SU-DHL-6 (cell line): ENCODE data around the gene PRKAR2A.

Source experiments
- H2AFZ ChIP-seq: fragments of 200-600 bp; sonication (generic); 2 replicates; pipeline ENCODE4 v1.6.1; 2014; ENCODE audit warnings: low read depth, mild to moderate bottlenecking, moderate library complexity, mixed read lengths, antibody characterized with exemption, low read length; ENCODE audit not compliant: severe bottlenecking
- H3F3A ChIP-seq: fragments of 200-600 bp; shearing (Covaris generic); 2 replicates; pipeline ENCODE4 v1.6.0; 2016; ENCODE audit warnings: antibody characterized with exemption, mild to moderate bottlenecking; ENCODE audit not compliant: insufficient read depth
- H3K27ac ChIP-seq: fragments of 200-600 bp; sonication (generic); 2 replicates; pipeline ENCODE4 v1.5.1; 2016; ENCODE audit warnings: low read depth, mild to moderate bottlenecking, low read length, moderate library complexity, mixed read lengths
- H3K27me3 ChIP-seq: fragments of 200-600 bp; sonication (generic), shearing (Covaris generic); 2 replicates; pipeline ENCODE4 v1.6.0; 2014; ENCODE audit warnings: mild to moderate bottlenecking, low read length
- H3K36me3 ChIP-seq: fragments of 200-600 bp; sonication (generic); 2 replicates; pipeline ENCODE4 v1.6.1; 2014; ENCODE audit warnings: mild to moderate bottlenecking, low read length, mixed read lengths
- H3K4me2 ChIP-seq: fragments of 300-600, 200-600 bp; shearing (Covaris generic), sonication (generic); 2 replicates; pipeline ENCODE4 v1.6.0; 2014; ENCODE audit warnings: low read length, low read depth, mild to moderate bottlenecking; ENCODE audit not compliant: poor library complexity, severe bottlenecking
- H3K4me3 ChIP-seq: fragments of 200-600 bp; sonication (generic); 2 replicates; pipeline ENCODE4 v1.5.1; 2014; ENCODE audit warnings: antibody characterized with exemption, low read length, mild to moderate bottlenecking, mixed read lengths; ENCODE audit not compliant: insufficient read depth, poor library complexity, severe bottlenecking
- H3K79me2 ChIP-seq: fragments of 200-600 bp; sonication (generic); 2 replicates; pipeline ENCODE4 v1.6.1; 2014; ENCODE audit warnings: mild to moderate bottlenecking, low read length, moderate library complexity; ENCODE audit not compliant: insufficient read depth
- H3K9ac ChIP-seq: fragments of 200-600 bp; sonication (generic); 2 replicates; pipeline ENCODE4 v1.7.0; 2014; ENCODE audit warnings: mild to moderate bottlenecking, low read length
- H3K9me2 ChIP-seq: fragments of 200-600 bp; sonication (generic); replicated peaks from 2 replicates; pipeline ENCODE4 v1.6.1; 2014; ENCODE audit warnings: low read length; ENCODE audit not compliant: insufficient read depth
- H3K9me3 ChIP-seq: fragments of 200-600 bp; sonication (generic); 2 replicates; pipeline ENCODE4 v1.6.1; 2014; ENCODE audit warnings: low read length, mixed read lengths; ENCODE audit not compliant: insufficient read depth
- H4K20me1 ChIP-seq: fragments of 200-600 bp; sonication (generic); 2 replicates; pipeline ENCODE4 v1.6.1; 2014; ENCODE audit warnings: low read depth, mild to moderate bottlenecking, antibody characterized with exemption, low read length, moderate library complexity, mixed read lengths
- EZH2phosphoT487 ChIP-seq: fragments of 200-600 bp; sonication (generic), shearing (Covaris generic); conservative IDR thresholded peaks from 2 replicates; pipeline ENCODE4 v1.6.1; 2018; ENCODE audit warnings: mild to moderate bottlenecking, antibody characterized with exemption, low read length, moderate library complexity, mixed read lengths
- TF ChIP-seq, protein P1 (sequence below): fragments of 200-600 bp; sonication (generic); IDR thresholded peaks from one replicate; pipeline ENCODE4 v1.5.1; 2017; ENCODE audit warnings: antibody characterized with exemption, mild to moderate bottlenecking, low read length, moderate library complexity; ENCODE audit not compliant: insufficient read depth, poor library complexity, severe bottlenecking

Gene PRKAR2A

DNA sequence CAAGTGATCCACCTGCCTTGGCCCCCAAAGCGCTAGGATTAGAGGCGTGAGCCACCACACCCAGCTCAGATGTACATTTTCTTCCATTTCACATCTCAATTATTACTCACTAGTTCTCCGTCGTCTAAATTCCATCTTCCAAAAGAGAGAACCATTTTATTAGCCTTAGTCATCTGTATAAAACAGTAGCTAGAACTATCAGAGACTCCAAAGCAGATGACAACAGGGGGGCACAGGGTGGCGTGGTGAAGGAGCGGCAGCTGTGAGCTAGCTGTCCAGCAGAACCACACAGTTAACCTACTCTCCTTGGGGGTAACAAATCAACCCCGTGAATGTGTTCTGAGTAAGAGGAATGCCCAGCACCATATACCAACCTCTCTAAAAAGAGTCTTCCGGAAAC is 43.9 kb upstream of the PRKAR2A start:
- no peak overlapping the region for H3K9ac ChIP-seq
- no peaks in the 10 kb centered on the region for H3K27me3 ChIP-seq
- H3K36me3 ChIP-seq: no peaks in the 10 kb centered on the region
- no peaks in the 10 kb centered on the region for H3K9me3 ChIP-seq
- H3F3A ChIP-seq: 0 out of 2 replicates have a peak, but pooled peaks cover 3% of the 10 kb centered on the region
- no peaks in the 10 kb centered on the region for H3K9me2 ChIP-seq
- H3K4me3 ChIP-seq: no peak overlapping the region
- no peaks in the 10 kb centered on the region; the same call in 1 of the 2 replicates for H3K79me2 ChIP-seq
- H2AFZ ChIP-seq: no peak overlapping the region
- TF ChIP-seq EZH2phosphoT487: no peak
- TF ChIP-seq, protein P1, sequence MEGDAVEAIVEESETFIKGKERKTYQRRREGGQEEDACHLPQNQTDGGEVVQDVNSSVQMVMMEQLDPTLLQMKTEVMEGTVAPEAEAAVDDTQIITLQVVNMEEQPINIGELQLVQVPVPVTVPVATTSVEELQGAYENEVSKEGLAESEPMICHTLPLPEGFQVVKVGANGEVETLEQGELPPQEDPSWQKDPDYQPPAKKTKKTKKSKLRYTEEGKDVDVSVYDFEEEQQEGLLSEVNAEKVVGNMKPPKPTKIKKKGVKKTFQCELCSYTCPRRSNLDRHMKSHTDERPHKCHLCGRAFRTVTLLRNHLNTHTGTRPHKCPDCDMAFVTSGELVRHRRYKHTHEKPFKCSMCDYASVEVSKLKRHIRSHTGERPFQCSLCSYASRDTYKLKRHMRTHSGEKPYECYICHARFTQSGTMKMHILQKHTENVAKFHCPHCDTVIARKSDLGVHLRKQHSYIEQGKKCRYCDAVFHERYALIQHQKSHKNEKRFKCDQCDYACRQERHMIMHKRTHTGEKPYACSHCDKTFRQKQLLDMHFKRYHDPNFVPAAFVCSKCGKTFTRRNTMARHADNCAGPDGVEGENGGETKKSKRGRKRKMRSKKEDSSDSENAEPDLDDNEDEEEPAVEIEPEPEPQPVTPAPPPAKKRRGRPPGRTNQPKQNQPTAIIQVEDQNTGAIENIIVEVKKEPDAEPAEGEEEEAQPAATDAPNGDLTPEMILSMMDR: no peak
- H4K20me1 ChIP-seq: no peaks in the 10 kb centered on the region
- no peak overlapping the region for H3K27ac ChIP-seq
- no peak overlapping the region for H3K4me2 ChIP-seq

- Histone ChIP-seq H3K27ac (no peak overlapping the region), H3K9me2 (no peaks in the 10 kb centered on the region), H3K27me3 (no peaks in the 10 kb centered on the region), H3K9me3 (no peaks in the 10 kb centered on the region), H4K20me1 (no peaks in the 10 kb centered on the region), H3K9ac (no peak overlapping the region), H3K4me2 (no peak overlapping the region), H3F3A (no peaks in the 10 kb centered on the region), H3K79me2 (no peaks in the 10 kb centered on the region), H3K36me3 (no peaks in the 10 kb centered on the region), H2AFZ (no peak overlapping the region), H3K4me3 (no peak overlapping the region)
- no peak for TF ChIP-seq EZH2phosphoT487
- TF ChIP-seq, protein P1: no peak
These were observed 38.1 kb upstream of the PRKAR2A start for GRCh38 chr3:48885753-48886152.

- Histone ChIP-seq H2AFZ (no peak overlapping the region), H3K9me2 (no peaks in the 10 kb centered on the region), H3K4me3 (no peak overlapping the region), H3K27me3 (no peaks in the 10 kb centered on the region), H3K9ac (no peak overlapping the region), H3K27ac (no peak overlapping the region), H3K4me2 (no peak overlapping the region), H3K9me3 (no peaks in the 10 kb centered on the region), H3K79me2 (no peaks in the 10 kb centered on the region), H3F3A (no peaks in the 10 kb centered on the region), H3K36me3 (no peaks in the 10 kb centered on the region), H4K20me1 (no peaks in the 10 kb centered on the region)
- TF ChIP-seq, protein P1: no peak
- no peak for TF ChIP-seq EZH2phosphoT487
These were observed 34.0 kb upstream of the PRKAR2A start for GRCh38 chr3:48881652-48882114.
